Activated CD4-positive, alpha-beta T cell treated with anti-CD3 and anti-CD28 coated beads, Interleukin-2, amount 50 U/mL, for 24 hours (primary cell): ENCODE data around the gene ADSS1.

Experiments
- DNase-seq, 2 donors: peaks; one replicate each; pipeline ENCODE4 v3.0.0-alpha.2; 2020; ENCODE audit warnings: low read depth in 1 of 2, low spot score in 1 of 2

ADSS1 gene

GRCh38 chr14:104686624-104687517, 37.2 kb upstream of the ADSS1 start:
- DNase-seq, result no peak

GRCh38 chr14:104687601-104688504, 36.2 kb upstream of the ADSS1 start:
- no peak for DNase-seq

- DNase-seq, result no peak
Observed at GRCh38 chr14:104688505-104689108, 35.4 kb upstream of the ADSS1 start.

- no peak for DNase-seq
Observed at GRCh38 chr14:104689109-104689880, 34.7 kb upstream of the ADSS1 start, which contains the start of gene INF2. Gene INF2, plus strand, starts transcription at chr14:104689618. Its CDS starts 11,748 bp downstream, at chr14:104701366.

GRCh38 chr14:104689881-104690711, 33.9 kb upstream of the ADSS1 start:
- no peak for DNase-seq

GRCh38 chr14:104690861-104691455, 33.1 kb upstream of the ADSS1 start:
- DNase-seq, result no peak

GRCh38 chr14:104691546-104692260, 32.3 kb upstream of the ADSS1 start:
- DNase-seq, result no peak

- no peak for DNase-seq
Observed at GRCh38 chr14:104692261-104692938, 31.6 kb upstream of the ADSS1 start.

GRCh38 chr14:104692939-104693315, 31.1 kb upstream of the ADSS1 start:
- no peak for DNase-seq

GRCh38 chr14:104693482-104694431, 30.3 kb upstream of the ADSS1 start:
- no peak for DNase-seq

- no peak for DNase-seq
Observed at GRCh38 chr14:104694475-104694950, 29.5 kb upstream of the ADSS1 start.

GRCh38 chr14:104694991-104695659, 28.9 kb upstream of the ADSS1 start:
- DNase-seq, result no peak

GRCh38 chr14:104695660-104696000, 28.4 kb upstream of the ADSS1 start:
- no peak for DNase-seq

GRCh38 chr14:104696671-104697316, 27.2 kb upstream of the ADSS1 start:
- no peak for DNase-seq

- DNase-seq, result no peak
Observed at GRCh38 chr14:104697317-104697703, 26.7 kb upstream of the ADSS1 start.
